GM12878 (cell line): ENCODE data around the gene PTBP3. TPM values are rescaled to one million over a fixed set of nuclear protein-coding genes. Genes with fewer than 3 reads are reported as not detected.

Experiments used
- ATAC-seq: fragments of 200-7000 bp; cut with Tn5 transposase; 3 replicates; pipeline ENCODE4 v1.9.1; 2020; ENCODE audit warnings: mild to moderate bottlenecking, moderate library complexity
- BruUV-seq: library from RNA; stranded (reverse); fragments of 400-500 nt; replicated peaks from 2 replicates; lab custom pipeline; 2021; lab: Mats Ljungman, UMichigan
- CTCF ChIA-PET: fragments of 300-600 bp; sonication (Branson Sonifier 250); formaldehyde crosslinking; extraction: SDS; loops from one replicate; lab custom pipeline; 2021; ENCODE audit warnings: inconsistent platforms; lab: Yijun Ruan, JAX
- POLR2A ChIA-PET: fragments of 350-600 bp; formaldehyde crosslinking; extraction: SDS; loops from one replicate; lab custom pipeline; 2021; ENCODE audit warnings: inconsistent platforms; lab: Charles Lee
- RAD21 ChIA-PET: fragments of 300-600 bp; sonication (Branson Sonifier 250); formaldehyde crosslinking; loops from one replicate; lab custom pipeline; 2023; ENCODE audit warnings: antibody characterized with exemption; ENCODE audit not compliant: unreplicated experiment; lab: Charles Lee
- SMC1A ChIA-PET: fragments of 300-600 bp; sonication (Branson Sonifier 250); formaldehyde crosslinking; loops from one replicate; lab custom pipeline; 2023; ENCODE audit not compliant: unreplicated experiment, uncharacterized antibody; lab: Charles Lee
- DNase-seq: peaks from one replicate; pipeline ENCODE4 v3.0.0-alpha.2; 2011; ENCODE audit warnings: low read depth, low spot score
- FAIRE-seq: peaks from 3 replicates; lab custom pipeline; 2011; peaks lifted over from hg19 to GRCh38; lab: Jason Lieb, UNC
- H2AFZ ChIP-seq: 2 replicates; pipeline ENCODE4 v1.6.0; 2011; ENCODE audit warnings: low read depth, low read length, control low read depth; ENCODE audit not compliant: control insufficient read depth
- H3K27ac ChIP-seq: 2 replicates; pipeline ENCODE4 v1.5.1; 2011; ENCODE audit warnings: control low read depth; ENCODE audit not compliant: control insufficient read depth, insufficient read depth
- H3K27me3 ChIP-seq, 2 experiments: replicated peaks in 1 of 2; 2 replicates each; pipeline versions ENCODE4 v1.6.0 to v1.6.1; 2011; ENCODE audit warnings: low read length in 1 of 2; ENCODE audit not compliant: control insufficient read depth in 2 of 2, insufficient read depth in 2 of 2
- H3K36me3 ChIP-seq, 2 experiments: 2 replicates each; pipeline ENCODE4 v1.5.1; 2011; ENCODE audit warnings: low read length in 1 of 2; ENCODE audit not compliant: control insufficient read depth in 2 of 2, insufficient read depth in 2 of 2
- H3K4me1 ChIP-seq: 2 replicates; pipeline ENCODE4 v1.6.1; 2011; ENCODE audit warnings: mild to moderate bottlenecking, low read length, moderate library complexity, mixed read lengths; ENCODE audit not compliant: control insufficient read depth, insufficient read depth
- H3K4me2 ChIP-seq: 2 replicates; pipeline ENCODE4 v1.6.0; 2011; ENCODE audit warnings: control low read depth; ENCODE audit not compliant: control insufficient read depth, insufficient read depth
- H3K4me3 ChIP-seq: fragments of 200-600 bp; sonication (generic); 2 replicates; pipeline ENCODE4 v1.5.1; 2016
- H3K79me2 ChIP-seq: 2 replicates; pipeline ENCODE4 v1.6.0; 2011; ENCODE audit warnings: low read length; ENCODE audit not compliant: control insufficient read depth, insufficient read depth
- H3K9ac ChIP-seq: 2 replicates; pipeline ENCODE4 v1.8.0; 2011; ENCODE audit warnings: low read length, control low read depth, mixed read lengths; ENCODE audit not compliant: control insufficient read depth, insufficient read depth
- H3K9me3 ChIP-seq: replicated peaks from 3 replicates; pipeline ENCODE4 v1.5.1; 2011; ENCODE audit warnings: mild to moderate bottlenecking, low read length; ENCODE audit not compliant: control insufficient read depth, insufficient read depth
- H4K20me1 ChIP-seq: 2 replicates; pipeline ENCODE4 v1.6.0; 2011; ENCODE audit not compliant: control insufficient read depth, insufficient read depth
- BACH1 ChIP-seq: fragments of 450-650 bp; IDR thresholded peaks from 2 replicates; pipeline ENCODE4 v1.6.1; 2017; ENCODE audit warnings: mild to moderate bottlenecking, borderline replicate concordance
- CBX5 ChIP-seq: sonication (generic); IDR thresholded peaks from 2 replicates; pipeline ENCODE4 v1.6.1; 2016; ENCODE audit warnings: low read depth, moderate library complexity, mild to moderate bottlenecking, inconsistent platforms
- DPF2 ChIP-seq: fragments of 450-650 bp; IDR thresholded peaks from 2 replicates; pipeline ENCODE4 v1.6.1; 2017; ENCODE audit warnings: mild to moderate bottlenecking
- GABPA ChIP-seq: IDR thresholded peaks from 2 replicates; pipeline ENCODE4 v1.6.1; 2014; ENCODE audit warnings: antibody characterized with exemption, low read depth, mild to moderate bottlenecking, inconsistent platforms
- IKZF2 ChIP-seq, 2 experiments: fragments of 450-650 bp; IDR thresholded peaks; 2 replicates each; pipeline ENCODE4 v1.6.1; 2017; ENCODE audit warnings: mild to moderate bottlenecking in 2 of 2, moderate library complexity in 2 of 2
- IRF3 ChIP-seq: fragments of 450-650 bp; IDR thresholded peaks from 2 replicates; pipeline ENCODE4 v1.6.1; 2014; ENCODE audit warnings: mild to moderate bottlenecking
- NR2C1 ChIP-seq: fragments of 450-650 bp; IDR thresholded peaks from 2 replicates; pipeline ENCODE4 v1.6.1; 2017; ENCODE audit warnings: antibody characterized with exemption, mild to moderate bottlenecking, moderate library complexity
- RFX5 ChIP-seq: IDR thresholded peaks from 2 replicates; pipeline ENCODE4 v1.6.1; 2011; ENCODE audit warnings: low read depth, low read length, improper control_type of control experiment
- RUNX3 ChIP-seq: IDR thresholded peaks from 2 replicates; pipeline ENCODE4 v1.6.1; 2012; ENCODE audit warnings: low read length, inconsistent platforms
- TCF7 ChIP-seq: IDR thresholded peaks from 2 replicates; pipeline ENCODE4 v1.6.1; 2014; ENCODE audit warnings: antibody characterized with exemption, borderline replicate concordance
- ZBTB40 ChIP-seq: fragments of 450-650 bp; IDR thresholded peaks from 2 replicates; pipeline ENCODE4 v1.6.1; 2016; ENCODE audit warnings: mild to moderate bottlenecking, moderate library complexity, borderline replicate concordance
- ZNF384 ChIP-seq: IDR thresholded peaks from 2 replicates; pipeline ENCODE4 v1.6.1; 2012; ENCODE audit warnings: low read depth, mild to moderate bottlenecking, low read length, improper control_type of control experiment, borderline replicate concordance
- WGBS: methylation state at CpG from one replicate; pipeline ENCODE4 v1.1.6; 2016; ENCODE audit warnings: low lambda C conversion rate; ENCODE audit not compliant: insufficient replicate concordance, insufficient coverage; ENCODE audit errors: missing lambda C conversion rate; 5-methylcytosine and 5-hydroxymethylcytosine counted together
- in situ Hi-C: fragments of 300-500 bp; cut with MboI; formaldehyde crosslinking; loops from 9 replicates; pipeline ENCODE4 v1.14.3; 2018; ENCODE audit warnings: mixed read lengths
- intact Hi-C: fragments of 100-400 bp; cut with micrococcal nuclease; formaldehyde crosslinking; loops from one replicate; pipeline ENCODE4 v1.14.2; 2022; ENCODE audit not compliant: unreplicated experiment
- polyA plus RNA-seq, 11 experiments: library from polyadenylated mRNA; depleted of rRNA in 4 of 11; unstranded in 6 of 11; stranded (reverse) in 5 of 11; fragments of >200 nt; fragmentation: Nextera tagmentation in 4 of 11; fragmentation: Illumina TruSeq in 1 of 11; extraction: Ambion mirVana in 4 of 11; extraction: Trizol in 1 of 11; gene quantifications; 1 replicate in 1 of 11; 2 replicates in 10 of 11; pipeline versions ENCODE4 v1.2.1 to v1.2.3, GENCODE V29; 2011 to 2016; ENCODE audit warnings: inconsistent platforms in 2 of 11, missing spikeins in 2 of 11, low read depth in 1 of 11
- total RNA-seq, 4 experiments: library from RNA; depleted of rRNA in 3 of 4; stranded (reverse); fragments of >200 nt in 3 of 4; fragmentation: Illumina TruSeq in 1 of 4; extraction: Trizol in 1 of 4; gene quantifications; 2 replicates each; pipeline versions ENCODE4 v1.2.1 to v1.2.3, GENCODE V29; 2013 to 2021
- TF ChIP-seq, protein P1 (sequence below): fragments of 150-350 bp; IDR thresholded peaks from 2 replicates; pipeline ENCODE4 v1.6.1; 2014; ENCODE audit warnings: mild to moderate bottlenecking, low read depth, low read length
- TF ChIP-seq, protein P2 (sequence below): IDR thresholded peaks from 2 replicates; pipeline ENCODE4 v1.6.1; 2011; ENCODE audit warnings: borderline replicate concordance, low read depth, mild to moderate bottlenecking, moderate library complexity, low read length; ENCODE audit not compliant: insufficient read depth, poor library complexity, severe bottlenecking
- TF ChIP-seq, protein P3 (sequence below): IDR thresholded peaks from 2 replicates; pipeline ENCODE4 v1.6.1; 2011; ENCODE audit warnings: mild to moderate bottlenecking, low read depth, low read length, moderate library complexity; ENCODE audit not compliant: insufficient replicate concordance

PTBP3 gene
- total and polyA plus RNA-seq, 10 of the 15 experiments (the other 5 are each of a cell fraction or from before 2014, with no cell fraction given): 12.5 to 104 (median 52.7) TPM

GRCh38 chr9:112325127-112325526, 8.3 kb downstream of the PTBP3 start:
- in situ Hi-C loops: no loop called here
- SMC1A ChIA-PET: interaction anchor here (1.0 to 1.3 kb wide), 3 partner anchors 12 to 231 kb away, joined by 3 to 4 read pairs (median 3); no protein-coding TSS in a partner anchor
- H3K79me2 ChIP-seq: peaks cover 86% of the 10 kb centered on the region
- TF ChIP-seq IKZF2 (IDR thresholded peaks at IDR 0.05) (no peak), ZNF384 (no peak), ZBTB40 (no peak), CBX5 (no peak), TCF7 (no peak), IRF3 (no peak), NR2C1 (no peak), DPF2 (no peak), GABPA (no peak), RUNX3 (no peak), RFX5 (no peak), BACH1 (no peak)
- TF ChIP-seq, protein P1, sequence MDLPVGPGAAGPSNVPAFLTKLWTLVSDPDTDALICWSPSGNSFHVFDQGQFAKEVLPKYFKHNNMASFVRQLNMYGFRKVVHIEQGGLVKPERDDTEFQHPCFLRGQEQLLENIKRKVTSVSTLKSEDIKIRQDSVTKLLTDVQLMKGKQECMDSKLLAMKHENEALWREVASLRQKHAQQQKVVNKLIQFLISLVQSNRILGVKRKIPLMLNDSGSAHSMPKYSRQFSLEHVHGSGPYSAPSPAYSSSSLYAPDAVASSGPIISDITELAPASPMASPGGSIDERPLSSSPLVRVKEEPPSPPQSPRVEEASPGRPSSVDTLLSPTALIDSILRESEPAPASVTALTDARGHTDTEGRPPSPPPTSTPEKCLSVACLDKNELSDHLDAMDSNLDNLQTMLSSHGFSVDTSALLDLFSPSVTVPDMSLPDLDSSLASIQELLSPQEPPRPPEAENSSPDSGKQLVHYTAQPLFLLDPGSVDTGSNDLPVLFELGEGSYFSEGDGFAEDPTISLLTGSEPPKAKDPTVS: no peak
- TF ChIP-seq, protein P2, sequence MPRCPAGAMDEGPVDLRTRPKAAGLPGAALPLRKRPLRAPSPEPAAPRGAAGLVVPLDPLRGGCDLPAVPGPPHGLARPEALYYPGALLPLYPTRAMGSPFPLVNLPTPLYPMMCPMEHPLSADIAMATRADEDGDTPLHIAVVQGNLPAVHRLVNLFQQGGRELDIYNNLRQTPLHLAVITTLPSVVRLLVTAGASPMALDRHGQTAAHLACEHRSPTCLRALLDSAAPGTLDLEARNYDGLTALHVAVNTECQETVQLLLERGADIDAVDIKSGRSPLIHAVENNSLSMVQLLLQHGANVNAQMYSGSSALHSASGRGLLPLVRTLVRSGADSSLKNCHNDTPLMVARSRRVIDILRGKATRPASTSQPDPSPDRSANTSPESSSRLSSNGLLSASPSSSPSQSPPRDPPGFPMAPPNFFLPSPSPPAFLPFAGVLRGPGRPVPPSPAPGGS: no peak
- TF ChIP-seq, protein P3, sequence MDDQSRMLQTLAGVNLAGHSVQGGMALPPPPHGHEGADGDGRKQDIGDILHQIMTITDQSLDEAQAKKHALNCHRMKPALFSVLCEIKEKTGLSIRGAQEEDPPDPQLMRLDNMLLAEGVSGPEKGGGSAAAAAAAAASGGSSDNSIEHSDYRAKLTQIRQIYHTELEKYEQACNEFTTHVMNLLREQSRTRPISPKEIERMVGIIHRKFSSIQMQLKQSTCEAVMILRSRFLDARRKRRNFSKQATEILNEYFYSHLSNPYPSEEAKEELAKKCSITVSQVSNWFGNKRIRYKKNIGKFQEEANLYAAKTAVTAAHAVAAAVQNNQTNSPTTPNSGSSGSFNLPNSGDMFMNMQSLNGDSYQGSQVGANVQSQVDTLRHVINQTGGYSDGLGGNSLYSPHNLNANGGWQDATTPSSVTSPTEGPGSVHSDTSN: no peak

More at GRCh38 chr9:112325127-112325526, 8.3 kb downstream of the PTBP3 start:
- no peak for DNase-seq
- ChIA-PET RAD21 (no interaction called here), CTCF (interaction anchor here (0.7 to 1.8 kb wide), 3 partner anchors 11 to 227 kb away, joined by 3 to 6 read pairs (median 5); no protein-coding TSS in a partner anchor), POLR2A (interaction anchor here (0.7 to 0.9 kb wide), 2 partner anchors 45 to 166 kb away, joined by 5 read pairs; no protein-coding TSS in a partner anchor)
- BruUV-seq: no TSS peak
- Histone ChIP-seq H3K27ac (no peak overlapping the region), H4K20me1 (no peaks in the 10 kb centered on the region), H3K4me1 (peaks cover 23% of the 10 kb centered on the region), H3K9me3 (peaks cover 8% of the 10 kb centered on the region; the same call in 2 of the 3 replicates), H2AFZ (no peak overlapping the region), H3K36me3 (peaks cover 0 to 9% of the 10 kb centered on the region in 2 experiments; a peak in 3 of 4 replicates), H3K27me3 (no peaks in the 10 kb centered on the region), H3K9ac (no peak overlapping the region), H3K4me2 (peak overlapping the region; percentile 51), H3K4me3 (no peak overlapping the region)
- ATAC-seq: no peak
- no peak for FAIRE-seq
- intact Hi-C loops: no loop called here
- 98% methylated on average over 10 of the region's 10 CpGs for WGBS
